HFF-Myc (cell line): Measurements from ENCODE around the gene STRIP2.

Source experiments
- DNase-seq: peaks from one replicate; pipeline ENCODE4 v3.0.0-alpha.2; 2011; ENCODE audit warnings: low read depth; ENCODE audit errors: extremely low read depth
- H3K4me3 ChIP-seq: replicated peaks from 2 replicates; pipeline ENCODE4 v1.5.1; 2011; ENCODE audit warnings: low read depth, mild to moderate bottlenecking, control low read depth, low read length
- CTCF ChIP-seq: IDR thresholded peaks from 2 replicates; pipeline ENCODE4 v1.5.1; 2012; ENCODE audit warnings: mild to moderate bottlenecking, low read depth, low read length, control low read depth; ENCODE audit errors: missing control alignments

STRIP2 gene

DNA sequence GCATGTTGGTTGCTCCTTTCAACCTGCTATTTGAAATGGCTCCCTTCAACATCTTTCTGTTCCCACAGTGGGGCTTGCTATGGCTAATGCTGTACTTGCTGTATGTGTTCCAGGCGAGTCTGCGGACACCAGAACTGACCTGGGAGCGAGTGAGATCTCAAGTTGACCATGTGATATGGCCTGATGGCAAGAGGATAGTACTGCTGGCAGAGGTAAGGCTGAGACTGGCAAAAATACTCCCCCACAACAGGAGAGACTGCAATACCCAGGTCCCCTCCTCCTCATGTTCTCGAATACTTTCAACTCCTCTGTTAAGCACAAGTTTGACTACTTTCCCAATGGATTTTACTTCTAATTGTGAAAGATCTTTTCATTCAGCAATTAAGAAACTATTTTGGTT lies 11.5 kb upstream of the STRIP2 start:
- no peak overlapping the region for H3K4me3 ChIP-seq
- TF ChIP-seq CTCF, result no peak
- DNase-seq, result no peak

- no peak for DNase-seq
- TF ChIP-seq CTCF, result no peak
- H3K4me3 ChIP-seq, result no peak overlapping the region
Measured at GRCh38 chr7:129423700-129424410, 10.4 kb upstream of the STRIP2 start.

- TF ChIP-seq CTCF, result no peak
- no peak overlapping the region for H3K4me3 ChIP-seq
- DNase-seq, result no peak
Measured at GRCh38 chr7:129426482-129426881, 7.8 kb upstream of the STRIP2 start.

DNA sequence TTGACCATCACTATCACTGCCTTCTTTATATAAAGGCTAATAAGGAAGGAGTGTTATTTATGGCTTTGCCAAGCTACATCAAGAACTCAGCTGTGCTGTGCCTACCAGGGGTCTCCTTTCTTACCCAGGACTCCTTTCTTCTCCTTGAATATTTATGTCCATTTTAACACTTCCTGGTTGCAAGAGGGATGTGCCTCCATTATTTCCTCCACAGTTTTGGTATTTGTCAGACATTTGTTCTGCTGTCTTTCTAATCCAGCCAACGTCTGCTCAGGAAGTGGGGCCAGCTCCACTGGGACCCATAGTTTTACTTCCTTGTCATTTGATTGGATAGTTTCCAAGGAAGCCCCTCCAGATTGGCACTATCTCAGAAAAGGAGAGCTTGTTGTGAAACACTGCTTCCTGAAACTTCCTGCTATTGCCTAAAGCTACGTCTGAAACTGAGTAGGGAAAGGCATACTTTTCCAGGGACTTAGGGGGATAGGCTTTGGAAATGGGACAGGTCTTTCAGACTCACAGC lies 6.6 kb upstream of the STRIP2 start:
- TF ChIP-seq CTCF, result no peak
- no peak for DNase-seq
- no peak overlapping the region for H3K4me3 ChIP-seq

GRCh38 chr7:129431911-129432643 lies 2.2 kb upstream of the STRIP2 start:
- no peak for DNase-seq
- no peak overlapping the region for H3K4me3 ChIP-seq
- TF ChIP-seq CTCF, result no peak

GRCh38 chr7:129434675-129435318 lies 565 bp downstream of the STRIP2 start:
- no peak for DNase-seq
- no peak for TF ChIP-seq CTCF

More at GRCh38 chr7:129434675-129435318, 565 bp downstream of the STRIP2 start:
- H3K4me3 ChIP-seq, result peak overlapping the region; percentile 58
